ENCODE measurements around the gene ZNF330. TPM values are rescaled to one million over a fixed set of nuclear protein-coding genes. Genes with fewer than 3 reads are reported as not detected.

ZNF330 gene
- total and polyA plus RNA-seq, 2 of the 8 experiments (the other 6 are each of a cell fraction or from before 2014, with no cell fraction given) = 17.7 to 44.3 TPM

DNA sequence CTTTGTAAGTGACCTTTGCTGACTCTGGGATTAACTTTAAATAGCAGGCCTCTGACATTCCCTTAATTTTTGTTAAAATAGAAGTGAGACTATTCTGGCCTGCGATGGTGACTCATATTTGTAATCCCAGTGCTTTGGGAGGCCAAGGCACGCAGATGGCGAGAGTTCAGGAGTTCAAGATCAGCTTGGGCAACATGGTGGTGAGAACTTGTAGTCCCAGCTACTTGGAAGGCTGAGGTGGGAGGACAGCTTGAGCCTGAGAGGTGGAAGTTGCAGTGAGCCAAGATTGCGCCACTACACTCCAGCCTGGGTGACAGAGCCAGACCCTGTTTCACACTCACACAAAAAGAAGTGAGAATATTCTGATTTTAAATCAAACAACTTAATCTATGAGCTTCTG is 27.3 kb downstream of the ZNF330 start:
- DNase-seq (ENCODE audit: low read depth in 1 of 2, low spot score in 2 of 2) = no peak
- no peak for TF ChIP-seq JUN (IDR thresholded peaks at IDR 0.05; ENCODE audit: low read depth, low read length)
- no peak for TF ChIP-seq EGR1 (IDR thresholded peaks at IDR 0.05; ENCODE audit: borderline replicate concordance, low read depth, low read length)
- no peak for TF ChIP-seq POLR2A (IDR thresholded peaks at IDR 0.05; ENCODE audit: control extremely low read depth in 1 of 2, low read depth in 2 of 2, low read length in 2 of 2)
- no peak for FAIRE-seq

More for the DNA sequence above, 27.3 kb downstream of the ZNF330 start:
- no peaks in the 10 kb centered on the region for H3K27me3 ChIP-seq (replicated peaks in 1 of 4; ENCODE audit: control insufficient read depth in 3 of 4, extremely low read depth in 1 of 4, insufficient read depth in 3 of 4, low read length in 3 of 4)
- no peaks in the 10 kb centered on the region for H3K79me2 ChIP-seq (ENCODE audit: control insufficient read depth in 1 of 2, insufficient read depth in 2 of 2, low read length in 2 of 2)
- H4K91ac ChIP-seq (replicated peaks; ENCODE audit: insufficient read length, low read length) = no peak overlapping the region
- H3K4ac ChIP-seq (replicated peaks; ENCODE audit: insufficient read length, low read depth, low read length) = no peak overlapping the region
- no peak overlapping the region for H2BK12ac ChIP-seq (ENCODE audit: low read depth, low read length)
- no peaks in the 10 kb centered on the region for H3K4me1 ChIP-seq (replicated peaks in 1 of 4; ENCODE audit: control insufficient read depth in 3 of 4, insufficient read depth in 4 of 4, low read length in 3 of 4)
- no peak overlapping the region for H3K56ac ChIP-seq (replicated peaks; ENCODE audit: insufficient read length, low read depth, low read length)
- no peak overlapping the region for H2BK5ac ChIP-seq (ENCODE audit: low read depth, low read length)
- no peak overlapping the region for H4K5ac ChIP-seq (ENCODE audit: insufficient read length, low read depth, low read length)
- H2BK20ac ChIP-seq (ENCODE audit: low read length) = no peak overlapping the region
- H4K20me1 ChIP-seq (replicated peaks in 1 of 2; ENCODE audit: control insufficient read depth in 1 of 2, insufficient read depth in 2 of 2, low read length in 2 of 2) = no peaks in the 10 kb centered on the region
- H2AK5ac ChIP-seq (ENCODE audit: low read depth, low read length) = no peak overlapping the region
- H3K4me3 ChIP-seq (ENCODE audit: extremely low read depth in 1 of 4, insufficient read depth in 2 of 4, low read depth in 3 of 4, low read length in 4 of 4) = no peak overlapping the region
- H2AFZ ChIP-seq (ENCODE audit: low read length) = no peak overlapping the region
- H3K23ac ChIP-seq (ENCODE audit: insufficient read length) = no peak overlapping the region
- H3K79me1 ChIP-seq (ENCODE audit: low read depth, low read length) = no peaks in the 10 kb centered on the region
- H3K9ac ChIP-seq (replicated peaks in 1 of 4; ENCODE audit: extremely low read depth in 1 of 4, low read depth in 3 of 4, low read length in 3 of 4) = no peak overlapping the region
- no peak overlapping the region for H3K18ac ChIP-seq (ENCODE audit: extremely low read depth, low read length)
- CTCF ChIA-PET (ENCODE audit: partially characterized antibody) = interaction anchor here (1.5 kb wide), 1 partner anchor 455 kb away, joined by 3 read pairs; no protein-coding TSS in a partner anchor
- WGBS, 2 experiments (ENCODE audit: extremely low coverage in 1 of 2, insufficient coverage in 1 of 2, insufficient read length in 1 of 2, insufficient replicate concordance in 2 of 2, low coverage in 1 of 2, low lambda C conversion rate in 2 of 2, missing lambda C conversion rate in 1 of 2) = 93% methylated on average over 4 of the region's 4 CpGs; no CpG with 5 or more reads in 1 of the 2 experiments
- no peak overlapping the region for H2BK15ac ChIP-seq (ENCODE audit: low read length)
- H3K4me2 ChIP-seq (ENCODE audit: insufficient read depth in 1 of 2, low read depth in 2 of 2, low read length in 2 of 2) = no peak overlapping the region
- no peaks in the 10 kb centered on the region for H3K9me3 ChIP-seq (ENCODE audit: insufficient read depth in 2 of 2, low read depth in 1 of 2, low read length in 1 of 2)
- POLR2A ChIA-PET (ENCODE audit: partially characterized antibody) = no interaction called here
- H3K23me2 ChIP-seq (ENCODE audit: low read depth, low read length) = no peaks in the 10 kb centered on the region
- H3K27ac ChIP-seq (ENCODE audit: low read depth, low read length) = no peak overlapping the region
- no peak overlapping the region for H4K8ac ChIP-seq (ENCODE audit: extremely low read depth, insufficient read depth, low read length)
- H3K36me3 ChIP-seq (ENCODE audit: control insufficient read depth in 2 of 4, insufficient read depth in 4 of 4, low read length in 3 of 4) = no peaks in the 10 kb centered on the region
- no peak overlapping the region for H2BK120ac ChIP-seq (replicated peaks; ENCODE audit: low read depth, low read length)
- H3K14ac ChIP-seq (ENCODE audit: insufficient read length) = no peak overlapping the region

Data from H1 (cell line).